Measurements from ENCODE around the gene GOLGA6C.
"Not testable (repeated sequence)": the region's sequence is repeated elsewhere in the genome, so short reads cannot be mapped to it uniquely, and the experiment has no call there.

The GOLGA6C gene

DNA sequence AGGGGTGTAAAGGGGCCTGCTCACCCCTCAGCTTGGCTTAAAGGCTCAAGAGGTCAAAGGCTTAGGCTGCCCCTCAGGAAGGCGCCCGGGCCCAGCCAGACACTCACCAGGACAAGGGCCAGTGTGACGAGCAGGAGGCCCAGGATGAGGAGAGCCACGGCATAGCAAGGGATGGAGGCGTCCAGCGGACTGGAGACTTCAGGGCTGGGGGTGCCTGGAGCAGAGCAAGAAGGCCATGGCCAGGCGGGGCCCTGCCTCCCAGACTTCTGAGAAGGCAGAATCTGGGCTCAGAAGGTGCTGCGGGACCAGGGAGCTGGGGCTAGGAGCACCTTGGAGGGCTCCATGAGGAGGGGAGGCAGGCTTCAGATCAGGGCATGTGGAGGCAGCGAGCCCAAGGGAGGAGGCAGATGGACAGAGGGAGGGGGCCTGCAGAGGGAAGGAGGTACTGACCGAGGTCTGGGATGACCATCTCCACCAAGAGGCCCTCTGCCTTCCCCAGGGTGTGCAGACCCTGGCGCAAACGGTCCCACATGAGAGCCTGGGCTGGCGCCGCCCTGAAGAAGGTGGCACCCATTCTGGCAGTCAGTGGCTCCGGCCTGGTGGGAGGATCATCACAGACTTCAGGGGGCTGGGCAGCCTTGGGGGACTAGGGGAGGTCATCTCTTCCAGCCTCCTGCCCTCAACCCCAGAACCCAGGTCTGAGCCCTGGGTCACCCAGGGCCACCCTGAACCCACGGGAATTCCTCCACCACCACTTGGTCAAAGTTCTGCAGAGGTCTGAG is 32.0 kb upstream of the GOLGA6C start:
- ChIA-PET CTCF (interaction anchor here (0.6 kb wide), 1 partner anchor 161 kb away, joined by 4 read pairs; no protein-coding TSS in a partner anchor), POLR2A (no interaction called here)
- TF ChIP-seq LEF1 (IDR thresholded peaks at IDR 0.05; ENCODE audit: borderline replicate concordance) (no peak), CTBP1 (IDR thresholded peaks at IDR 0.05; ENCODE audit: borderline replicate concordance) (no peak), FOXA1 (IDR thresholded peaks at IDR 0.05) (no peak), FOXM1 (IDR thresholded peaks at IDR 0.05; ENCODE audit: borderline replicate concordance) (no peak), ARNT (IDR thresholded peaks at IDR 0.05) (no peak), SP1 (IDR thresholded peaks at IDR 0.05) (no peak), BHLHE40 (IDR thresholded peaks at IDR 0.05; ENCODE audit: borderline replicate concordance) (no peak), ELF4 (IDR thresholded peaks at IDR 0.05) (no peak), FOXK2 (IDR thresholded peaks at IDR 0.05) (no peak), ZNF384 (IDR thresholded peaks at IDR 0.05) (no peak), HDGF (IDR thresholded peaks at IDR 0.05; ENCODE audit: borderline replicate concordance) (no peak), SUZ12 (IDR thresholded peaks at IDR 0.05) (no peak), TARDBP (IDR thresholded peaks at IDR 0.05) (no peak), L3MBTL2 (conservative IDR thresholded peaks at IDR 0.05) (no peak), NFRKB (IDR thresholded peaks at IDR 0.05) (no peak)
- TF ChIP-seq, protein P1, sequence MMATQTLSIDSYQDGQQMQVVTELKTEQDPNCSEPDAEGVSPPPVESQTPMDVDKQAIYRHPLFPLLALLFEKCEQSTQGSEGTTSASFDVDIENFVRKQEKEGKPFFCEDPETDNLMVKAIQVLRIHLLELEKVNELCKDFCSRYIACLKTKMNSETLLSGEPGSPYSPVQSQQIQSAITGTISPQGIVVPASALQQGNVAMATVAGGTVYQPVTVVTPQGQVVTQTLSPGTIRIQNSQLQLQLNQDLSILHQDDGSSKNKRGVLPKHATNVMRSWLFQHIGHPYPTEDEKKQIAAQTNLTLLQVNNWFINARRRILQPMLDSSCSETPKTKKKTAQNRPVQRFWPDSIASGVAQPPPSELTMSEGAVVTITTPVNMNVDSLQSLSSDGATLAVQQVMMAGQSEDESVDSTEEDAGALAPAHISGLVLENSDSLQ (IDR thresholded peaks at IDR 0.05), result no peak
- no peak for DNase-seq (ENCODE audit: extremely low spot score)

DNA sequence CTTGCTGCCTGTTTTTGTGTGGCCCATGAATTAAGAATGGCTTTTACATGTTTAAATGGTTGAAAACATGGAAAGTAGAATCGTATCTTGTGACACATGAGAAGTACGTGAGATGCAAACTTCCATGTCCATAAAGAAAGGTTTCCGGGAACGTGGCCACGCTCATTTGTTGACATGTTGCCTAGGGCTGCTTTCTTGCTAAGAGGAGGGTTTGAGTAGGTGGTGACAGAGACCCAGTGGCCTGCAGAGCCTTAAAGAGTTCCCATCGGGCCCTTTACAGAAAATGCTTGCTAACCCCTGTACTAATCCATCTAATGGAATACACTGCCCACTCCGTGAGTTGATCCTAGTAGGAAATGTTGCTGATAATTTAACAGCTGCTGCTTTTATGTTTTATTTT is 31.0 kb upstream of the GOLGA6C start:
- DNase-seq (ENCODE audit: extremely low spot score); CTCF ChIA-PET: not testable (repeated sequence)
- POLR2A ChIA-PET, result interaction anchor here (1.4 kb wide), 1 partner anchor 10 kb away, joined by 4 read pairs; no protein-coding TSS in a partner anchor

DNA sequence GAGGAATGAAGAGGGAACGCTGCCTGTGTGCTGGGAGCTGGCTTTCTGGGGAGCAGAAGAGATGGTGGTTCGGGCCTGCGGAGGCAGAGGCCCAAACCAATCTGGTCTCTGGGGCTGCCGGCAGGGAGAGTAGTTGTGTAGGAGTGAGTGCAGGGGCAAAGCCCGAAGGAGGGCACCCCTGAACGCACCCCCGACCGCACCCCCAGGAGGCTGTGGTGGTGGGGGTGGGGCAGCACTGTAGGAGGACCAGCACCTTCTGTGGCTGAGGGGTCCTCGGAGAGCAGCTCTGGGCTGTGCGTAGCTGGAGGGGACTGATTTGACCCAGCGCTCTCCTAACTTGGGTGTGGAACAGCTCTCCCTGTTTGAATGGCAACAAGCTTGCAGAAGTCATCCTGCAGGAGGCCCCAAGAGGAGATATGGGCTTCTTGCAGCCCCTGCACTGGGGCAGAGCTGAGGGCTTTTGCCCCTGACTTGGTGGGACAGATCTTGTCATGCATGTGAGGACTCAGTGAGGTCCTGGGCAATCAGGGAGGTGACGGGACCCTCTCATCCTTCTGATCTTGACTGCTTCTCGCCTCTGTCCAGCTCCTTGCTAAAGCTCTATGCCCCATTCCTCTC is 30.4 kb upstream of the GOLGA6C start:
- no peak for DNase-seq (ENCODE audit: extremely low spot score)
- ChIA-PET POLR2A (interaction anchor here (1.4 kb wide), 1 partner anchor 9 kb away, joined by 4 read pairs; no protein-coding TSS in a partner anchor), CTCF (interaction anchor here (1.1 kb wide), 1 partner anchor 14 kb away, joined by 3 read pairs; no protein-coding TSS in a partner anchor)
- no peak for TF ChIP-seq ARNT (IDR thresholded peaks at IDR 0.05)
- TF ChIP-seq FOXK2 (IDR thresholded peaks at IDR 0.05), result no peak

DNA sequence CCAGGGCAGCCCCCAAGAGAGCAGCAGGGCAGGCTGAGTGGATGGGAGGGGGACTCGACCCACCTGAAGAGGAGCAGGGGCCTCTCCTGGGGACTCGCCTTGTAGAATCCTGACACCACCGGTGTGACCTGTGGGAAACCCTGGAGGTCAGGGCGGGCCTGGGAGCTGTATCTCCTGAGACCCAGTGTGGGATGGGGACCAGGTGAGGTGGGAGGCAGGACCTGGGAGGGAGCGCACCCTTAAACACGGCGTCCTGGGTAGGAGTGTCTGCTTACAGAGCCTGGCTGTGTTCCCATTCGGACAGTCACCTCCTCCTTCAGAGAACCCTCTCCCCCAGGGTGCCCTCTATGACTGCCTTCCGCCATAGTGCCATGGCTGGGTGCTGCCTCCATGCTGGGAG is 29.3 kb upstream of the GOLGA6C start:
- CTCF ChIA-PET, result interaction anchor here (1.1 kb wide), 1 partner anchor 13 kb away, joined by 3 read pairs; no protein-coding TSS in a partner anchor
- POLR2A ChIA-PET, result interaction anchor here (1.4 kb wide), 1 partner anchor 8 kb away, joined by 4 read pairs; no protein-coding TSS in a partner anchor
- DNase-seq (ENCODE audit: extremely low spot score), result no peak
- TF ChIP-seq ARNT (IDR thresholded peaks at IDR 0.05) (no peak), LEF1 (IDR thresholded peaks at IDR 0.05; ENCODE audit: borderline replicate concordance) (no peak), SUZ12 (IDR thresholded peaks at IDR 0.05) (no peak), L3MBTL2 (conservative IDR thresholded peaks at IDR 0.05) (no peak), HDGF (IDR thresholded peaks at IDR 0.05; ENCODE audit: borderline replicate concordance) (no peak), SP1 (IDR thresholded peaks at IDR 0.05) (no peak), ELF4 (IDR thresholded peaks at IDR 0.05) (no peak), FOXA1 (IDR thresholded peaks at IDR 0.05) (no peak), ZNF384 (IDR thresholded peaks at IDR 0.05) (no peak), TARDBP (IDR thresholded peaks at IDR 0.05) (no peak), NFRKB (IDR thresholded peaks at IDR 0.05) (no peak), FOXM1 (IDR thresholded peaks at IDR 0.05; ENCODE audit: borderline replicate concordance) (no peak)

DNA sequence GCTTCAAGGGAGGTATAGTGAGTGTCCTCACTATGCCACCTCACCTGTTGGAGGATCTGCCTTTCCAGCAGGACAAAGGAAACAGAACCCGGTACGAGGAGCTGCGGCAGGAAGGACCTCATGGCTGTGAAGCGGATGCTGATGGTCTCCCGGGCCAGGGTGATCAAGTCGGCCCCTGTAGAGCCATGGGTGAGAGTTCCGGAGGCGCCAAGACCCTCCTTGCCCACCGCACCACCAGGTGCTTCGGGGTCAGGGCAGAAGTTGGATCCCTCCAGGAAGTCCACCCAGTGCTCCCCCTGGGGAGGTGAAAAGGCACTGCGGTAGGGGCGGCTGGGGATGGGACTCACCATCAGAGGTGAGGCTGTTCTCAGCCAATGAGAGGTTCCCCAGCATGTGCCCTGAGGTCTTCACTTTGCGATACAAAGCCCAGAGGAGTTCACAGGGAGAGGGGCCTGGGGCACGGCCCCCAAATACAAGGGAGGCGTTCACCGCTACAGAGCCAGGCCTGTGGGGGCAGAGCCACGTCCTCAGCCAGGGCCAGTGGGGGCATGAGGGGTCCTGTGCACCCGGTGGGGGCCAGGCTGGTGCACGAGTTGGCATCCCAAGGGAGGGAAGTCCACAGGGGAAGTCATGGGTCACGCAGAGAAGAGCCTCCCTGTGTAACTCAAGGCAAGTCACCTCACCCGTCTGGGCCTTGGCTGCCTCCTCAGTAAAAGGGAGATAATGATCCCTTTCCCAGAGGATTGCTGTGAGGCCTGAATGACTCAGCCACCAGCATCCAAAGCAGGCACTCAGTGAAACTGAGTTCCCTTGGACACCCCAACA is 28.7 kb upstream of the GOLGA6C start:
- CTCF ChIA-PET, result no interaction called here
- no peak for DNase-seq (ENCODE audit: extremely low spot score)
- POLR2A ChIA-PET, result interaction anchor here (1.0 kb wide), 1 partner anchor 323 kb away, joined by 3 read pairs; the partner anchor contains the start of gene FAM219B
- TF ChIP-seq FOXM1 (IDR thresholded peaks at IDR 0.05; ENCODE audit: borderline replicate concordance) (no peak), LEF1 (IDR thresholded peaks at IDR 0.05; ENCODE audit: borderline replicate concordance) (no peak), FOXK2 (IDR thresholded peaks at IDR 0.05) (no peak), FOXA1 (IDR thresholded peaks at IDR 0.05) (no peak), NFRKB (IDR thresholded peaks at IDR 0.05) (no peak), SP1 (IDR thresholded peaks at IDR 0.05) (no peak), ELF4 (IDR thresholded peaks at IDR 0.05) (no peak), BHLHE40 (IDR thresholded peaks at IDR 0.05; ENCODE audit: borderline replicate concordance) (no peak), ARNT (IDR thresholded peaks at IDR 0.05) (no peak), L3MBTL2 (conservative IDR thresholded peaks at IDR 0.05) (no peak), TARDBP (IDR thresholded peaks at IDR 0.05) (no peak), CTBP1 (IDR thresholded peaks at IDR 0.05; ENCODE audit: borderline replicate concordance) (no peak), HDGF (IDR thresholded peaks at IDR 0.05; ENCODE audit: borderline replicate concordance) (no peak), ZNF384 (IDR thresholded peaks at IDR 0.05) (no peak), SUZ12 (IDR thresholded peaks at IDR 0.05) (no peak)
- TF ChIP-seq, protein P1 (IDR thresholded peaks at IDR 0.05), result no peak

DNA sequence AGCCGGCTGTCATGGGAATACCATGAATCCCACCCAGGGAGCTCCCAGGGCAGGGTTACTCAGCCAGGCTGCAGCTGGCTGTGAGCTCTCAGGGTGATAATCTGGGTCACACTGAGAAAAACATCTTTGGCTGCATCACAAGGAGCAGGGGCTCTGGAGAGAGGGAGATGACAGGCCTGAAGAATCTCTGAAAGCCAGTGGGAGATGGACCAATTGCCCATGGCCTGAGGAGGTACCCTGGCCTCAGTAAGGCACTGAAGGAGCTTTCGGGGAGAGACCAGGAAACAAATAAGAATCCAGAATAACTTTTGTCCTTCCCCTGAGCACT is 28.2 kb upstream of the GOLGA6C start:
- CTCF ChIA-PET, result interaction anchor here (0.6 kb wide), 1 partner anchor 26 kb away, joined by 4 read pairs; no protein-coding TSS in a partner anchor
- TF ChIP-seq, protein P1 (IDR thresholded peaks at IDR 0.05), result no peak
- TF ChIP-seq ZNF384 (IDR thresholded peaks at IDR 0.05) (no peak), SUZ12 (IDR thresholded peaks at IDR 0.05) (no peak), L3MBTL2 (conservative IDR thresholded peaks at IDR 0.05) (no peak), BHLHE40 (IDR thresholded peaks at IDR 0.05; ENCODE audit: borderline replicate concordance) (no peak), FOXK2 (IDR thresholded peaks at IDR 0.05) (no peak), SP1 (IDR thresholded peaks at IDR 0.05) (no peak), FOXM1 (IDR thresholded peaks at IDR 0.05; ENCODE audit: borderline replicate concordance) (no peak), FOXA1 (IDR thresholded peaks at IDR 0.05) (no peak), ARNT (IDR thresholded peaks at IDR 0.05) (no peak), LEF1 (IDR thresholded peaks at IDR 0.05; ENCODE audit: borderline replicate concordance) (no peak), ELF4 (IDR thresholded peaks at IDR 0.05) (no peak), CTBP1 (IDR thresholded peaks at IDR 0.05; ENCODE audit: borderline replicate concordance) (no peak), TARDBP (IDR thresholded peaks at IDR 0.05) (no peak), HDGF (IDR thresholded peaks at IDR 0.05; ENCODE audit: borderline replicate concordance) (no peak), NFRKB (IDR thresholded peaks at IDR 0.05) (no peak)
- no peak for DNase-seq (ENCODE audit: extremely low spot score)
- POLR2A ChIA-PET, result interaction anchor here (0.7 to 1.0 kb wide), 2 partner anchors 207 to 323 kb away, joined by 3 read pairs; partner anchors contain the start of genes FAM219B and PPCDC
